Esophagus squamous epithelium (tissue), 4 donors: Measurements from ENCODE around the gene F3.

Experiments
- POLR2A ChIP-seq, 4 donors: fragments of 450-650 bp; IDR thresholded peaks; one replicate each; pipeline ENCODE4 v1.6.1; 2017; ENCODE audit warnings: antibody characterized with exemption in 4 of 4, mild to moderate bottlenecking in 4 of 4, moderate library complexity in 3 of 4
- TF ChIP-seq, protein P1 (sequence below), 6 experiments: fragments of 450-650 bp in 4 of 6; fragments of 200-600 bp in 2 of 6; sonication (generic) in 2 of 6; IDR thresholded peaks; one replicate each; pipeline ENCODE4 v1.5.1; 2016 to 2019; ENCODE audit warnings: antibody characterized with exemption in 6 of 6, mild to moderate bottlenecking in 4 of 6, moderate library complexity in 4 of 6

DNA sequence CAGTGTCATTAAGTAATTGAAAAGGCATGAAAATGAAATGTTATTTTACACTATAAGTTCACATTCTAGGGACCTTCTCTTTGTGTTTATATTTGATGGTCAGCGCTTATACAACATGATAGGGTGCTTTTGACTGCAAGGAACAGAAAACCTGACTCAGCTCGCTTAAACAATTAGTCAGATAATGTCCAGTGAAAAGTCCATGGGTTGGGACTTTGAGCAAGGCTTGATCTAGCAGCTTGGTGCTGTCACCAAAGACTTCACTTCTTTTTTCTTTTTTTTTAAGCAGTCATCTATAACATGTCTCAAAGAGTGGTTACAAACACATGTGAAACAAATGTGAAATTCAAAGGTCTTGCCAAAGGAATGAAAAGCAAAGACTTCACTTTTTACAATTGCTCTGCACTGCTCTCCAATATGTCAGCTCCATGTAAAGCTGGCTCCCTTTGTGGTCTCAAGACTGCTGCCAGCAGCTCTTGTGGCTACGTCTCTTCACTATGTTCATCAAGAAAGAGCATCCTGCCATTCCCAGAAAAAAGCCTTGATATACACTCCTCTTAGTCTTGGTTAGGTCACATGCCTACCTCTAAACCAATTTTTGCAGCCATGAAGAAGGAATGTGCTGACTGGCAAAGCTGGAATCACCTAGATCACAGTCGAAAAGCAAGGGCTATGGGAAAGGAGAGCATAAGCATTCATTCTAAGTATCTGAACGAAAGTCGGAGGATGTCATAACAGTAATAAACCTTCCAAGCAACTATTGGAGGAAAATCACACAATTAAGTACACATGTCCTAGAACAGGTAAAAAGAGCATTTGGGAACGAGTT is 15.2 kb downstream of the F3 start:
- TF ChIP-seq, protein P1, sequence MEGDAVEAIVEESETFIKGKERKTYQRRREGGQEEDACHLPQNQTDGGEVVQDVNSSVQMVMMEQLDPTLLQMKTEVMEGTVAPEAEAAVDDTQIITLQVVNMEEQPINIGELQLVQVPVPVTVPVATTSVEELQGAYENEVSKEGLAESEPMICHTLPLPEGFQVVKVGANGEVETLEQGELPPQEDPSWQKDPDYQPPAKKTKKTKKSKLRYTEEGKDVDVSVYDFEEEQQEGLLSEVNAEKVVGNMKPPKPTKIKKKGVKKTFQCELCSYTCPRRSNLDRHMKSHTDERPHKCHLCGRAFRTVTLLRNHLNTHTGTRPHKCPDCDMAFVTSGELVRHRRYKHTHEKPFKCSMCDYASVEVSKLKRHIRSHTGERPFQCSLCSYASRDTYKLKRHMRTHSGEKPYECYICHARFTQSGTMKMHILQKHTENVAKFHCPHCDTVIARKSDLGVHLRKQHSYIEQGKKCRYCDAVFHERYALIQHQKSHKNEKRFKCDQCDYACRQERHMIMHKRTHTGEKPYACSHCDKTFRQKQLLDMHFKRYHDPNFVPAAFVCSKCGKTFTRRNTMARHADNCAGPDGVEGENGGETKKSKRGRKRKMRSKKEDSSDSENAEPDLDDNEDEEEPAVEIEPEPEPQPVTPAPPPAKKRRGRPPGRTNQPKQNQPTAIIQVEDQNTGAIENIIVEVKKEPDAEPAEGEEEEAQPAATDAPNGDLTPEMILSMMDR (IDR thresholded peaks at IDR 0.05): no peak
- TF ChIP-seq POLR2A (IDR thresholded peaks at IDR 0.05): no peak
